ENCODE measurements around the gene CCDC61.

Gene CCDC61

GRCh38 chr19:46049597-46049996 is 54.3 kb downstream of the CCDC61 start:
- ATAC-seq, result no peak

GRCh38 chr19:46052896-46053295 is 57.6 kb downstream of the CCDC61 start:
- ATAC-seq, result no peak
- TF ChIP-seq ISL1 (CRISPR knock-in tag; IDR thresholded peaks at IDR 0.05), result no peak
- TF ChIP-seq TSHZ2 (CRISPR knock-in tag; IDR thresholded peaks at IDR 0.05), result no peak
- no peak for TF ChIP-seq BACH2 (CRISPR knock-in tag; IDR thresholded peaks at IDR 0.05; ENCODE audit: borderline replicate concordance)
- TF ChIP-seq ARNTL (CRISPR knock-in tag; IDR thresholded peaks at IDR 0.05; ENCODE audit: borderline replicate concordance, low read depth), result no peak
- TF ChIP-seq, protein P1, sequence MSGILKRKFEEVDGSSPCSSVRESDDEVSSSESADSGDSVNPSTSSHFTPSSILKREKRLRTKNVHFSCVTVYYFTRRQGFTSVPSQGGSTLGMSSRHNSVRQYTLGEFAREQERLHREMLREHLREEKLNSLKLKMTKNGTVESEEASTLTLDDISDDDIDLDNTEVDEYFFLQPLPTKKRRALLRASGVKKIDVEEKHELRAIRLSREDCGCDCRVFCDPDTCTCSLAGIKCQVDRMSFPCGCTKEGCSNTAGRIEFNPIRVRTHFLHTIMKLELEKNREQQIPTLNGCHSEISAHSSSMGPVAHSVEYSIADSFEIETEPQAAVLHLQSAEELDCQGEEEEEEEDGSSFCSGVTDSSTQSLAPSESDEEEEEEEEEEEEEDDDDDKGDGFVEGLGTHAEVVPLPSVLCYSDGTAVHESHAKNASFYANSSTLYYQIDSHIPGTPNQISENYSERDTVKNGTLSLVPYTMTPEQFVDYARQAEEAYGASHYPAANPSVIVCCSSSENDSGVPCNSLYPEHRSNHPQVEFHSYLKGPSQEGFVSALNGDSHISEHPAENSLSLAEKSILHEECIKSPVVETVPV (CRISPR knock-in tag; IDR thresholded peaks at IDR 0.05), result no peak
- TF ChIP-seq TCF4 (CRISPR knock-in tag; IDR thresholded peaks at IDR 0.05; ENCODE audit: borderline replicate concordance), result no peak
- no peak for TF ChIP-seq CREB5 (CRISPR knock-in tag; IDR thresholded peaks at IDR 0.05; ENCODE audit: low read depth)
- no peak for TF ChIP-seq ZC3H10 (CRISPR knock-in tag; IDR thresholded peaks at IDR 0.05)
- TF ChIP-seq ZFP3 (CRISPR knock-in tag; IDR thresholded peaks at IDR 0.05), result no peak
- TF ChIP-seq ZNF70 (CRISPR knock-in tag; IDR thresholded peaks at IDR 0.05), result no peak
- TF ChIP-seq SNAI2 (CRISPR knock-in tag; IDR thresholded peaks at IDR 0.05), result no peak
- no peak for TF ChIP-seq ZFP30 (CRISPR knock-in tag; IDR thresholded peaks at IDR 0.05)
- no peak for TF ChIP-seq ESRRG (CRISPR knock-in tag; IDR thresholded peaks at IDR 0.05)
- TF ChIP-seq ZNF8 (CRISPR knock-in tag; IDR thresholded peaks at IDR 0.05), result no peak
- no peak for TF ChIP-seq GLIS3 (CRISPR knock-in tag; IDR thresholded peaks at IDR 0.05)

More at GRCh38 chr19:46049597-46049996, 54.3 kb downstream of the CCDC61 start:
- TF ChIP-seq SNAI2 (CRISPR knock-in tag; IDR thresholded peaks at IDR 0.05) (no peak), ZC3H10 (CRISPR knock-in tag; IDR thresholded peaks at IDR 0.05) (no peak), ZFP3 (CRISPR knock-in tag; IDR thresholded peaks at IDR 0.05) (no peak), CSDC2 (CRISPR knock-in tag; IDR thresholded peaks at IDR 0.05) (no peak), RARB (CRISPR knock-in tag; IDR thresholded peaks at IDR 0.05) (no peak), CREB5 (CRISPR knock-in tag; IDR thresholded peaks at IDR 0.05; ENCODE audit: low read depth) (no peak), TCF4 (CRISPR knock-in tag; IDR thresholded peaks at IDR 0.05; ENCODE audit: borderline replicate concordance) (no peak), BACH2 (CRISPR knock-in tag; IDR thresholded peaks at IDR 0.05; ENCODE audit: borderline replicate concordance) (no peak), ESRRG (CRISPR knock-in tag; IDR thresholded peaks at IDR 0.05) (no peak), TOX (CRISPR knock-in tag; IDR thresholded peaks at IDR 0.05; ENCODE audit: borderline replicate concordance) (no peak), ZNF8 (CRISPR knock-in tag; IDR thresholded peaks at IDR 0.05) (no peak), GLIS3 (CRISPR knock-in tag; IDR thresholded peaks at IDR 0.05) (no peak), ZNF70 (CRISPR knock-in tag; IDR thresholded peaks at IDR 0.05) (no peak), ZNF565 (CRISPR knock-in tag; conservative IDR thresholded peaks at IDR 0.05; ENCODE audit: low read depth) (no peak), ZFP30 (CRISPR knock-in tag; IDR thresholded peaks at IDR 0.05) (no peak), ARNTL (CRISPR knock-in tag; IDR thresholded peaks at IDR 0.05; ENCODE audit: borderline replicate concordance, low read depth) (no peak), TSHZ2 (CRISPR knock-in tag; IDR thresholded peaks at IDR 0.05) (no peak)
- TF ChIP-seq, protein P2, sequence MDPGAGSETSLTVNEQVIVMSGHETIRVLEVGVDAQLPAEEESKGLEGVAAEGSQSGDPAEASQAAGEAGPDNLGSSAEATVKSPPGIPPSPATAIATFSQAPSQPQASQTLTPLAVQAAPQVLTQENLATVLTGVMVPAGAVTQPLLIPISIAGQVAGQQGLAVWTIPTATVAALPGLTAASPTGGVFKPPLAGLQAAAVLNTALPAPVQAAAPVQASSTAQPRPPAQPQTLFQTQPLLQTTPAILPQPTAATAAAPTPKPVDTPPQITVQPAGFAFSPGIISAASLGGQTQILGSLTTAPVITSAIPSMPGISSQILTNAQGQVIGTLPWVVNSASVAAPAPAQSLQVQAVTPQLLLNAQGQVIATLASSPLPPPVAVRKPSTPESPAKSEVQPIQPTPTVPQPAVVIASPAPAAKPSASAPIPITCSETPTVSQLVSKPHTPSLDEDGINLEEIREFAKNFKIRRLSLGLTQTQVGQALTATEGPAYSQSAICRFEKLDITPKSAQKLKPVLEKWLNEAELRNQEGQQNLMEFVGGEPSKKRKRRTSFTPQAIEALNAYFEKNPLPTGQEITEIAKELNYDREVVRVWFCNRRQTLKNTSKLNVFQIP (CRISPR knock-in tag; IDR thresholded peaks at IDR 0.05; ENCODE audit: borderline replicate concordance, low read depth), result no peak
- TF ChIP-seq, protein P1 (CRISPR knock-in tag; IDR thresholded peaks at IDR 0.05), result no peak
